A549 (cell line): ENCODE data around the gene PGAM1. TPM values are rescaled to one million over a fixed set of nuclear protein-coding genes. Genes with fewer than 3 reads are reported as not detected.

ENCODE experiments used
- ATAC-seq, 2 experiments: fragments of 200-7000 bp in 1 of 2; fragments of >200 bp in 1 of 2; cut with Nextera tagmentation in 1 of 2; cut with Tn5 transposase in 1 of 2; 3 replicates each; pipeline versions ENCODE4 v1.8.0 to v1.9.1; 2018 to 2020; ENCODE audit warnings: mild to moderate bottlenecking in 1 of 2, moderate library complexity in 1 of 2
- CTCF ChIA-PET: fragments of 300-600 bp; sonication (Branson Sonifier 250); formaldehyde crosslinking; extraction: SDS; loops from one replicate; lab custom pipeline; 2021; ENCODE audit warnings: antibody characterized with exemption, inconsistent platforms; lab: Yijun Ruan, JAX
- POLR2A ChIA-PET: fragments of 350-600 bp; formaldehyde crosslinking; extraction: SDS; loops from one replicate; lab custom pipeline; 2021; ENCODE audit warnings: antibody characterized with exemption, inconsistent platforms; lab: Yijun Ruan, JAX
- DNase-seq, 2 experiments: peaks; one replicate each; pipeline versions ENCODE4 v3.0.0 to v3.0.0-alpha.2; 2011 to 2016; ENCODE audit warnings: low read depth in 1 of 2, low spot score in 1 of 2
- FAIRE-seq: peaks from 2 replicates; lab custom pipeline; 2011; peaks lifted over from hg19 to GRCh38; lab: Jason Lieb, UNC
- H3K27ac ChIP-seq, 2 experiments: fragments of >200 bp; sonication (Bioruptor Twin); formaldehyde crosslinking; 3 replicates each; pipeline ENCODE4 v1.5.1; 2016 to 2017
- H3K4me1 ChIP-seq: fragments of >200 bp; sonication (Bioruptor Twin); formaldehyde crosslinking; 3 replicates; pipeline ENCODE4 v1.6.1; 2016
- H3K4me2 ChIP-seq: fragments of >200 bp; sonication (Bioruptor Twin); formaldehyde crosslinking; 3 replicates; pipeline ENCODE4 v1.6.1; 2016
- H3K4me3 ChIP-seq: fragments of >200 bp; sonication (Bioruptor Twin); formaldehyde crosslinking; 3 replicates; pipeline ENCODE4 v1.5.1; 2016
- H3K9me3 ChIP-seq: fragments of >200 bp; sonication (Bioruptor Twin); formaldehyde crosslinking; 3 replicates; pipeline ENCODE4 v1.6.1; 2016
- ATOH8 ChIP-seq: fragments of 250-450 bp; sonication (Bioruptor Pico); IDR thresholded peaks from 2 replicates; pipeline ENCODE4 v1.5.0; 2020; ENCODE audit warnings: low read depth, mild to moderate bottlenecking, moderate library complexity
- BCL3 ChIP-seq: fragments of >200 bp; sonication (Bioruptor Twin); formaldehyde crosslinking; IDR thresholded peaks from 3 replicates; pipeline ENCODE4 v1.6.1; 2016
- CHD2 ChIP-seq: fragments of 150-350 bp; IDR thresholded peaks from 2 replicates; pipeline ENCODE4 v1.6.1; 2014; ENCODE audit warnings: low read length; ENCODE audit not compliant: partially characterized antibody
- E2F6 ChIP-seq: IDR thresholded peaks from 2 replicates; pipeline ENCODE4 v1.6.1; 2012; ENCODE audit warnings: low read depth, borderline replicate concordance
- FOSL2 ChIP-seq, 2 experiments: fragments of 450-650 bp in 1 of 2; fragments of >200 bp in 1 of 2; sonication (Bioruptor Twin) in 1 of 2; formaldehyde crosslinking; IDR thresholded peaks; 2 replicates each; pipeline versions ENCODE4 v1.5.0 to v1.6.1; 2016 to 2020; ENCODE audit warnings: mild to moderate bottlenecking in 1 of 2, moderate library complexity in 1 of 2
- FOXS1 ChIP-seq: fragments of 250-450 bp; sonication (Bioruptor Pico); IDR thresholded peaks from 2 replicates; pipeline ENCODE4 v1.5.0; 2020; ENCODE audit warnings: mild to moderate bottlenecking, moderate library complexity
- JUN ChIP-seq, 2 experiments: fragments of >200 bp; sonication (Bioruptor Twin); formaldehyde crosslinking; IDR thresholded peaks; 2 replicates in 1 of 2; 3 replicates in 1 of 2; pipeline ENCODE4 v1.6.1; 2016 to 2017
- MAFK ChIP-seq: fragments of 450-650 bp; IDR thresholded peaks from 2 replicates; pipeline ENCODE4 v1.6.1; 2014; ENCODE audit not compliant: partially characterized antibody
- MAX ChIP-seq: IDR thresholded peaks from 2 replicates; pipeline ENCODE4 v1.6.1; 2012
- MYC ChIP-seq: IDR thresholded peaks from 2 replicates; pipeline ENCODE4 v1.6.1; 2012; ENCODE audit warnings: mild to moderate bottlenecking, inconsistent platforms, low read length, improper control_type of control experiment, borderline replicate concordance
- NR3C1 ChIP-seq: fragments of >200 bp; sonication (Bioruptor Twin); formaldehyde crosslinking; IDR thresholded peaks from 3 replicates; pipeline ENCODE4 v1.6.1; 2017
- PHF8 ChIP-seq: fragments of 200-600 bp; sonication (generic); IDR thresholded peaks from 2 replicates; pipeline ENCODE4 v1.6.1; 2016; ENCODE audit warnings: low read depth, mild to moderate bottlenecking, antibody characterized with exemption, moderate library complexity, borderline replicate concordance
- POLR2A ChIP-seq: IDR thresholded peaks from 2 replicates; pipeline ENCODE4 v1.6.1; 2012; ENCODE audit warnings: mild to moderate bottlenecking, low read length
- POLR2AphosphoS2 ChIP-seq: conservative IDR thresholded peaks from 2 replicates; pipeline ENCODE4 v1.6.1; 2012; ENCODE audit warnings: low read length, improper control_type of control experiment, inconsistent platforms
- RAD21 ChIP-seq, 2 experiments: fragments of >200 bp in 1 of 2; sonication (Bioruptor Twin) in 1 of 2; formaldehyde crosslinking in 1 of 2; IDR thresholded peaks in 1 of 2; conservative IDR thresholded peaks in 1 of 2; 2 replicates in 1 of 2; 3 replicates in 1 of 2; pipeline ENCODE4 v1.6.1; 2012 to 2018; ENCODE audit warnings: inconsistent platforms in 1 of 2
- REST ChIP-seq: fragments of 200-600 bp; sonication (generic); IDR thresholded peaks from 2 replicates; pipeline ENCODE4 v1.6.1; 2016; ENCODE audit warnings: antibody characterized with exemption, mild to moderate bottlenecking, moderate library complexity
- TFCP2L1 ChIP-seq: fragments of 250-450 bp; sonication (Bioruptor Pico); IDR thresholded peaks from 2 replicates; pipeline ENCODE4 v1.5.0; 2021; ENCODE audit warnings: mild to moderate bottlenecking
- USF2 ChIP-seq: fragments of 450-650 bp; IDR thresholded peaks from 2 replicates; pipeline ENCODE4 v1.6.1; 2014; ENCODE audit warnings: antibody characterized with exemption
- WGBS: methylation state at CpG from one replicate; pipeline ENCODE4 v1.1.6; 2017; ENCODE audit errors: missing lambda C conversion rate; 5-methylcytosine and 5-hydroxymethylcytosine counted together
- polyA plus RNA-seq, 4 experiments: library from polyadenylated mRNA; depleted of rRNA in 3 of 4; stranded (reverse); fragments of >200 nt; fragmentation: RNase III in 1 of 4; extraction: RNeasy Plus Mini Kit Qiagen cat#74134 plus additional on column Dnase treatment in 1 of 4; gene quantifications; 2 replicates in 3 of 4; 3 replicates in 1 of 4; pipeline ENCODE4 v1.2.3, GENCODE V29; 2011 to 2017

PGAM1 gene
- polyA plus RNA-seq, 2 of the 4 experiments (the other 2 are of a cell fraction), result 459 to 557 TPM

- CTCF ChIA-PET, result no interaction called here
- no peak overlapping the region for H3K4me3 ChIP-seq
- POLR2A ChIA-PET, result no interaction called here
- ATAC-seq (no peak), DNase-seq (no peak)
- no peaks in the 10 kb centered on the region for H3K9me3 ChIP-seq
- peaks cover 5% of the 10 kb centered on the region; the same call in 1 of the 3 replicates for H3K4me1 ChIP-seq
- no peak overlapping the region for H3K27ac ChIP-seq
- 92% methylated on average over 4 of the region's 4 CpGs for WGBS
- no peak for TF ChIP-seq E2F6
- TF ChIP-seq RAD21 (conservative IDR thresholded peaks at IDR 0.05 in 1 of 2, IDR thresholded peaks at IDR 0.05 in 1 of 2), result no peak
- TF ChIP-seq POLR2AphosphoS2, result no peak
- no peak for TF ChIP-seq POLR2A
- no peak for TF ChIP-seq NR3C1
- TF ChIP-seq, all 56 proteins: peak for 0
- no peak for FAIRE-seq
- H3K4me2 ChIP-seq, result no peak overlapping the region
These were observed 29.9 kb upstream of the PGAM1 start for GRCh38 chr10:97396056-97396455.

GRCh38 chr10:97399843-97400545 lies 26.0 kb upstream of the PGAM1 start:
- WGBS, result 8% methylated on average over 21 of the region's 21 CpGs
- peak; percentile 82 to 86 for ATAC-seq
- TF ChIP-seq REST, result peak; percentile 25; the same call in 1 of the 2 replicates
- TF ChIP-seq FOSL2 (IDR thresholded peaks at IDR 0.05), result no peak
- peak; percentile 81 for TF ChIP-seq FOSL2 (CRISPR knock-in tag; IDR thresholded peaks at IDR 0.05)
- TF ChIP-seq TFCP2L1 (CRISPR knock-in tag), result no peak
- TF ChIP-seq MAFK, result peak; percentile 36
- no peak for TF ChIP-seq FOXS1 (CRISPR knock-in tag)
- Histone ChIP-seq H3K4me1 (peaks cover 9% of the 10 kb centered on the region; the same call in 2 of the 3 replicates), H3K27ac (peak overlapping the region; percentile 83 to 87), H3K4me3 (peak overlapping the region; percentile 91), H3K9me3 (no peaks in the 10 kb centered on the region), H3K4me2 (peak overlapping the region; percentile 83)
- CTCF ChIA-PET, result interaction anchor here (0.6 to 1.3 kb wide), 7 partner anchors 10 to 485 kb away, joined by 3 to 4 read pairs (median 3); no protein-coding TSS in a partner anchor
- peak; percentile 75 to 77 for DNase-seq
- FAIRE-seq, result no peak
- POLR2A ChIA-PET, result interaction anchor here (0.7 to 2.1 kb wide), 3 partner anchors 12 to 22 kb away, joined by 3 to 8 read pairs (median 4); no protein-coding TSS in a partner anchor

- TF ChIP-seq POLR2A (peak; percentile 72), CHD2 (no peak), JUN (IDR thresholded peaks at IDR 0.05) (peak in 1 of 2 experiments; percentile 71; a peak in 3 of 5 replicates), MAX (peak; percentile 99), USF2 (peak; percentile 59; the same call in 1 of the 2 replicates), BCL3 (peak; percentile 63; the same call in 2 of the 3 replicates), PHF8 (peak; percentile 68), MYC (peak; percentile 85; the same call in 1 of the 2 replicates), ATOH8 (no peak)
- H3K4me1 ChIP-seq, result peaks cover 9% of the 10 kb centered on the region; the same call in 2 of the 3 replicates
- peak within 1 kb of the TSS; percentile 83 for H3K4me2 ChIP-seq
- H3K4me3 ChIP-seq, result peak within 1 kb of the TSS; percentile 91
- under 1% methylated on average over 32 of the region's 39 CpGs for WGBS
- DNase-seq (peak; percentile 98 to 99), ATAC-seq (peak; percentile 95 to 99), FAIRE-seq (peak; percentile 99)
- H3K27ac ChIP-seq, result peak within 1 kb of the TSS; percentile 83 to 87
- CTCF ChIA-PET, result interaction anchor here (0.9 to 1.3 kb wide), 4 partner anchors 10 to 122 kb away, joined by 3 to 8 read pairs (median 4); no protein-coding TSS in a partner anchor
- no peaks in the 10 kb centered on the region for H3K9me3 ChIP-seq
- POLR2A ChIA-PET, result interaction anchor here (0.6 to 2.1 kb wide), 10 partner anchors 13 to 286 kb away, joined by 3 to 8 read pairs (median 4); partner anchors contain the start of genes ARHGAP19, AVPI1 and FRAT1
These were observed 25.1 kb upstream of the PGAM1 start, which contains the start of gene RRP12 for GRCh38 chr10:97400665-97401454. TSS of gene RRP12 (minus strand) at chr10:97401340. CDS start at chr10:97401231, 109 bp downstream.
